Spinal cord (tissue), 10 donors: ENCODE results near the gene EED. TPM values are rescaled to one million over a fixed set of nuclear protein-coding genes. Genes with fewer than 3 reads are reported as not detected.

ENCODE experiments used
- DNase-seq, 6 donors: peaks; one replicate each; pipeline versions ENCODE4 v3.0.0 to v3.0.0-alpha.2; 2013 to 2015; ENCODE audit warnings: low spot score in 6 of 6, low read depth in 4 of 6
- H3K27ac ChIP-seq: one replicate; pipeline ENCODE4 v1.5.1; 2013; ENCODE audit warnings: low read depth, low read length, control low read depth
- H3K27me3 ChIP-seq: one replicate; pipeline ENCODE4 v1.6.1; 2013; ENCODE audit warnings: low read length; ENCODE audit not compliant: control insufficient read depth, insufficient read depth
- H3K36me3 ChIP-seq: one replicate; pipeline ENCODE4 v1.6.1; 2013; ENCODE audit warnings: low read length; ENCODE audit not compliant: control insufficient read depth, insufficient read depth
- H3K4me1 ChIP-seq: one replicate; pipeline ENCODE4 v1.6.1; 2013; ENCODE audit warnings: low read length; ENCODE audit not compliant: control insufficient read depth, insufficient read depth
- H3K4me3 ChIP-seq: one replicate; pipeline ENCODE4 v1.5.1; 2013; ENCODE audit warnings: low read depth, low read length, control low read depth
- H3K9me3 ChIP-seq: one replicate; pipeline ENCODE4 v1.6.1; 2013; ENCODE audit warnings: low read length; ENCODE audit not compliant: control insufficient read depth, insufficient read depth
- WGBS: methylation state at CpG from one replicate; pipeline ENCODE4 v1.1.5; 2013; ENCODE audit warnings: missing lambda C conversion rate; ENCODE audit not compliant: insufficient coverage; 5-methylcytosine and 5-hydroxymethylcytosine counted together
- polyA plus RNA-seq, 2 donors: library from polyadenylated mRNA; unstranded; fragments of 120-200 nt; gene quantifications; one replicate each; pipeline ENCODE4 v1.2.1, GENCODE V29; 2013; ENCODE audit not compliant: insufficient read length in 2 of 2
- total RNA-seq, 2 donors: library from RNA; depleted of rRNA in 1 of 2; stranded (reverse); fragments of 120-200 nt in 1 of 2; fragments of >200 nt in 1 of 2; gene quantifications; one replicate each; pipeline versions ENCODE4 v1.2.3 to v1.2.4, GENCODE V29; 2013 to 2014
- donor health status: healthy.

Gene EED
- total and polyA plus RNA-seq, 4 donors, result 18.3 to 34.0 (median 32.6) TPM

- Histone ChIP-seq H3K36me3 (peaks cover 17% of the 10 kb centered on the region), H3K27me3 (no peaks in the 10 kb centered on the region), H3K4me1 (no peaks in the 10 kb centered on the region), H3K4me3 (no peak overlapping the region), H3K9me3 (no peaks in the 10 kb centered on the region), H3K27ac (no peak overlapping the region)
- WGBS, result no CpG with 5 or more reads among the region's 1 CpG
- no peak for DNase-seq
These were observed 15.2 kb downstream of the EED start for GRCh38 chr11:86259730-86260129.

DNA sequence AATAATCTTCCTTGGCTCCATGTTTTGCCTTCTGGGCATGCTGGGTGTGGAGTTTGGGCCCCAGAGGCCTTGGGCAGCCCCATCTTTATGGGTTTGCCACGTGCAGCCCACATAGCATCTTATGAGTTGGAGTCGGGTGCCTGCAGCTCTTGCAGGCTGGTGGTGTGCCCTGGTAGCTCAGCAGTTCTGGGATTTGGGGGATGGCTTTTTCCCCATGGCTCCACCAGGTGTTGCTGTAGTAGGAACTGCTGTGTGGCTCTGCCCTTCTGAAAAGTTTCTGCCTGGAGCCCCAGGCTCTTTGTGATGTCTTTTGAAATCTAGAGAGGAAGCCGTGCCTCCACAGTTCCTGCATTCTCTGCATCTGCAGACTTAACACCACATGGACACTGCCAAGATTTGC, 16.8 kb downstream of the EED start:
- no peak overlapping the region for H3K4me3 ChIP-seq
- no peaks in the 10 kb centered on the region for H3K4me1 ChIP-seq
- no peak overlapping the region for H3K27ac ChIP-seq
- DNase-seq, result no peak
- no peaks in the 10 kb centered on the region for H3K27me3 ChIP-seq
- 96% methylated on average over 3 of the region's 3 CpGs for WGBS
- H3K9me3 ChIP-seq, result no peaks in the 10 kb centered on the region
- H3K36me3 ChIP-seq, result peaks cover 17% of the 10 kb centered on the region

- H3K36me3 ChIP-seq, result peaks cover 17% of the 10 kb centered on the region
- no peaks in the 10 kb centered on the region for H3K9me3 ChIP-seq
- H3K27me3 ChIP-seq, result no peaks in the 10 kb centered on the region
- H3K27ac ChIP-seq, result no peak overlapping the region
- no peaks in the 10 kb centered on the region for H3K4me1 ChIP-seq
- 92% methylated on average over 2 of the region's 6 CpGs for WGBS
- H3K4me3 ChIP-seq, result no peak overlapping the region
- DNase-seq, result no peak
These were observed 17.8 kb downstream of the EED start for GRCh38 chr11:86262387-86262786.

GRCh38 chr11:86264649-86265048, 20.1 kb downstream of the EED start:
- Histone ChIP-seq H3K27ac (no peak overlapping the region), H3K36me3 (peaks cover 9% of the 10 kb centered on the region), H3K9me3 (no peaks in the 10 kb centered on the region), H3K27me3 (no peaks in the 10 kb centered on the region), H3K4me3 (no peak overlapping the region), H3K4me1 (no peaks in the 10 kb centered on the region)
- WGBS, result no CpG with 5 or more reads among the region's 2 CpGs
- no peak for DNase-seq

- Histone ChIP-seq H3K4me1 (no peaks in the 10 kb centered on the region), H3K27me3 (no peaks in the 10 kb centered on the region), H3K9me3 (no peaks in the 10 kb centered on the region), H3K4me3 (no peak overlapping the region), H3K36me3 (peaks cover 9% of the 10 kb centered on the region), H3K27ac (no peak overlapping the region)
- DNase-seq, result peak in 1 of 6 donors; percentile 32
These were observed 20.6 kb downstream of the EED start for GRCh38 chr11:86265194-86265593.

DNA sequence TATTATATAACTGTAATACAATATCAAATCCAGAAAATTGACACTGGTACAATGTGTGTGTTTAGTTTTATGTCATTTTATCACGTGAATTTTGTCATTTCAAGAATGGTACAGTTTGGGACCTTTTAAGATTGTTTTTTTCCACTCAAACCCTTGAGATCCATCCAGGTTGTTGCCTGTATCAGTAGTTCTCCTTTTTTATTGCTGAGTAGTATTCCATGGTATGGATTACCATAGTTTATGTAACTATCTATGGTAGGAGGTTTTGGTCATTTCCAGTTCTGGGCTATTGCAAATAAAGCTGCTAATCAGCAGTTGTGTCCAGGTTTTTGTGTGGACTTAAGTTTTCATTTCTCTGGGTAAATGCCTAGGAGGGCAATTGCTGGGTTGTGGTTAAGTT, 25.1 kb downstream of the EED start:
- Histone ChIP-seq H3K27me3 (no peaks in the 10 kb centered on the region), H3K4me3 (no peak overlapping the region), H3K4me1 (no peaks in the 10 kb centered on the region), H3K27ac (no peak overlapping the region), H3K9me3 (no peaks in the 10 kb centered on the region), H3K36me3 (peaks cover 7% of the 10 kb centered on the region)
- no peak for DNase-seq
- no CpG with 5 or more reads among the region's 1 CpG for WGBS

- no peaks in the 10 kb centered on the region for H3K9me3 ChIP-seq
- H3K27me3 ChIP-seq, result no peaks in the 10 kb centered on the region
- peaks cover 7% of the 10 kb centered on the region for H3K36me3 ChIP-seq
- H3K27ac ChIP-seq, result no peak overlapping the region
- no peak overlapping the region for H3K4me3 ChIP-seq
- no peak for DNase-seq
- no peaks in the 10 kb centered on the region for H3K4me1 ChIP-seq
- 61% methylated on average over 2 of the region's 6 CpGs for WGBS
These were observed 29.9 kb downstream of the EED start for GRCh38 chr11:86274503-86274902.

GRCh38 chr11:86274999-86275398, 30.4 kb downstream of the EED start:
- no peaks in the 10 kb centered on the region for H3K9me3 ChIP-seq
- WGBS, result no CpG with 5 or more reads among the region's 4 CpGs
- H3K36me3 ChIP-seq, result peaks cover 7% of the 10 kb centered on the region
- no peak for DNase-seq
- H3K27me3 ChIP-seq, result no peaks in the 10 kb centered on the region
- H3K4me3 ChIP-seq, result no peak overlapping the region
- no peaks in the 10 kb centered on the region for H3K4me1 ChIP-seq
- no peak overlapping the region for H3K27ac ChIP-seq

DNA sequence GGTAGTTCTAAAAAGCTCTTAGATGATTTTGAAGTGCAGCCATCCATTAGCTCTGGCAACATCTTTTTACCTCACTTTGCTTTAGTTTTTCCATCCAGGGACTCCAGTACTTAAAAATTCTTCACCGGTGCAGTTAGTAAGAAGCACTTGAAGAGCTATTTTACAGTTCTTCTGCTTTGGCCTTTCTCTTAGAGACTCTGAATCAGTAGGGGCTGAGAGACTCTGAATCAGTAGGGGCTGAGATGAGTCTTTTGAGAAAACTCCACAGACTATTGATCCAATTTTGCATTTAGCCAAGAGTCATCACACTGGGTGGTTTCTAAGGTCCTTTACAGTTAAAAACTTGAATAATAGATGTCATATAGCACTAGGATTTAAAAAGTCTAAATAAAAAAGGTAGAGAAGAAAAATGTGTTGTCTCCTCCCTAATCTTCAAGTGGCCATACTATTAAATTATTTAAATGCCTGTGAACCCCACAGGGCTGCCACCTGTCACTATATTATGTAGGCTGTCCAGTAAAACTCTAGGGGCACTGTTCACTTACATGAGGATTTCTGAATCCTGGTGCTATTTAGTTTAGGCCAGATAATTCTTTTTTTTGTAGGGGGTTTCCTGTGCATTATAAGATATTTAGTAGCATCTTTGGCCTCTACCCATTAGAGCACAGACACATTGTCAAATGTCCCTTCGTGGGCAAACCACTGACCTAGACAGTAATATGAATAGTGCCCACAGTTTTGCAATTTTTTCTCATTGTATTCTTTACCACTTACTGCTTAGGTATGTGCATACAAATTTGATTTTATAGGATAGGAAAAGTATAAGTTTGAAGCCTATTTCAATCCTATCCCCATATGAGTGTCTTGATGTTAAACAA, 31.2 kb downstream of the EED start:
- H3K27ac ChIP-seq, result no peak overlapping the region
- H3K4me3 ChIP-seq, result no peak overlapping the region
- peaks cover 7% of the 10 kb centered on the region for H3K36me3 ChIP-seq
- no peaks in the 10 kb centered on the region for H3K27me3 ChIP-seq
- WGBS, result no CpG with 5 or more reads among the region's 2 CpGs
- no peaks in the 10 kb centered on the region for H3K9me3 ChIP-seq
- H3K4me1 ChIP-seq, result no peaks in the 10 kb centered on the region
- peak in 1 of 6 donors; percentile 1 for DNase-seq

- H3K9me3 ChIP-seq, result no peaks in the 10 kb centered on the region
- no peaks in the 10 kb centered on the region for H3K4me1 ChIP-seq
- no peak overlapping the region for H3K27ac ChIP-seq
- peaks cover 4% of the 10 kb centered on the region for H3K36me3 ChIP-seq
- no peaks in the 10 kb centered on the region for H3K27me3 ChIP-seq
- H3K4me3 ChIP-seq, result no peak overlapping the region
- no CpG with 5 or more reads among the region's 1 CpG for WGBS
- DNase-seq, result no peak
These were observed 33.2 kb downstream of the EED start for GRCh38 chr11:86277741-86278140.
